NT2/D1 (cell line): ENCODE measurements around the gene TFDP3.

ENCODE experiments used
- DNase-seq: peaks from one replicate; pipeline ENCODE4 v3.0.0-alpha.2; 2011; ENCODE audit warnings: low read depth, low spot score
- H3K27me3 ChIP-seq: 2 replicates; pipeline ENCODE4 v1.6.0; 2011; ENCODE audit warnings: mild to moderate bottlenecking; ENCODE audit not compliant: insufficient read length, insufficient read depth
- H3K36me3 ChIP-seq: 2 replicates; pipeline ENCODE4 v1.6.1; 2011; ENCODE audit warnings: mild to moderate bottlenecking, low read length, mixed read lengths; ENCODE audit not compliant: insufficient read depth, insufficient read length
- H3K4me1 ChIP-seq: 2 replicates; pipeline ENCODE4 v1.5.1; 2011; ENCODE audit not compliant: insufficient read depth, insufficient read length
- H3K4me3 ChIP-seq: 2 replicates; pipeline ENCODE4 v1.5.1; 2011; ENCODE audit warnings: low read depth; ENCODE audit not compliant: insufficient read length
- H3K9ac ChIP-seq: 2 replicates; pipeline ENCODE4 v1.6.0; 2011; ENCODE audit warnings: low read depth; ENCODE audit not compliant: insufficient read length
- H3K9me3 ChIP-seq: 2 replicates; pipeline ENCODE4 v1.5.1; 2011; ENCODE audit warnings: mild to moderate bottlenecking, low read length; ENCODE audit not compliant: insufficient read depth
- SUZ12 ChIP-seq: IDR thresholded peaks from 2 replicates; pipeline ENCODE4 v1.6.1; 2011; ENCODE audit not compliant: insufficient read length, insufficient read depth; ENCODE audit errors: extremely low read depth
- YY1 ChIP-seq: IDR thresholded peaks from 2 replicates; pipeline ENCODE4 v1.6.1; 2011; ENCODE audit not compliant: insufficient read length, insufficient read depth
- ZNF274 ChIP-seq: IDR thresholded peaks from 2 replicates; pipeline ENCODE4 v1.6.1; 2011; ENCODE audit warnings: mild to moderate bottlenecking, low read depth, low read length

The TFDP3 gene

DNA sequence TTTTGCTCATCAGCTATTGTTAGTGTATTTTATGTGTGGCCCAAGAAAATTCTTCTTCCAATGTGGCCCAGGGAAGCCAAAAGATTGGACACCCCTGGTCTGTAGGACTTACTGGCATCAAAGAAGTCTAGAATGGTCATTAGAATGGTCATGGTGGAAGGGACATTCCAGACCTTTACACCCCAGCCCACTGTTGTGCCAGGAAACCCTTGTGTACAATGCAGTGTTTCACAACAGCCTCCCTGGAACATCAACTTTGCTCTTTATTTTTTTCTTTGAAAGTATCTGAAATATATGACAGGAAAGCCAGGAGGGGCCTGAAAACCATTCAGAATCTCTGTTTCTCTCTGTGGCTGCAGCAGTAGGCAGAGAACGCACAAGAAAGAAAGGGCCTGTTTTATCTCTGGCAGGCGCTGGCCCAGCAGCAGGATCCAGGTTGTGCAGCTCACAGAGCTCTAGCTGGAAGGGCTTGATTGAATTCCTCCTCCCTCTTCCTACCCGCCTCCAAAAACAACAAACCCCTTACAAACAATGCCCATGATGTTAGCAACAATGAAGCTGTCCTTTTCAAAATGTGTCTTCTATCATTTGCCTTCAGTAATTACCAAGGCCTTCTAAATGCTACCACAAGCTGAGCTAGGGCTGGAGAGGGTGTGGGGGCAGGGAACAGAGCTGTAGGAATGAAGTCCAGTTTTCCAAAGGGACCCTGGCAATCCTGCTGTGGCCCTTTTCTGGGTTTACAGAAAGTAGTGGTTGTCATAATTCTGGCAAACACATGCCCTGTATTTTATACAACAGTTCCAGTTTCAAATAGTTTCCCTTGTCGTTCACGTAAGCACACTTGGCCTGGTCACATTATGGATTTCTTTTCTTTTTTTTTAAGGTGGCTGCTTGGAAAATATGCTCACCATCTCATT is 32.3 kb upstream of the TFDP3 start:
- Histone ChIP-seq H3K9ac (no peak overlapping the region), H3K36me3 (no peaks in the 10 kb centered on the region), H3K4me3 (no peak overlapping the region), H3K27me3 (no peaks in the 10 kb centered on the region), H3K4me1 (no peaks in the 10 kb centered on the region), H3K9me3 (peaks cover 20% of the 10 kb centered on the region; the same call in 1 of the 2 replicates)
- DNase-seq, result no peak
- no peak for TF ChIP-seq ZNF274
- no peak for TF ChIP-seq SUZ12
- no peak for TF ChIP-seq YY1

DNA sequence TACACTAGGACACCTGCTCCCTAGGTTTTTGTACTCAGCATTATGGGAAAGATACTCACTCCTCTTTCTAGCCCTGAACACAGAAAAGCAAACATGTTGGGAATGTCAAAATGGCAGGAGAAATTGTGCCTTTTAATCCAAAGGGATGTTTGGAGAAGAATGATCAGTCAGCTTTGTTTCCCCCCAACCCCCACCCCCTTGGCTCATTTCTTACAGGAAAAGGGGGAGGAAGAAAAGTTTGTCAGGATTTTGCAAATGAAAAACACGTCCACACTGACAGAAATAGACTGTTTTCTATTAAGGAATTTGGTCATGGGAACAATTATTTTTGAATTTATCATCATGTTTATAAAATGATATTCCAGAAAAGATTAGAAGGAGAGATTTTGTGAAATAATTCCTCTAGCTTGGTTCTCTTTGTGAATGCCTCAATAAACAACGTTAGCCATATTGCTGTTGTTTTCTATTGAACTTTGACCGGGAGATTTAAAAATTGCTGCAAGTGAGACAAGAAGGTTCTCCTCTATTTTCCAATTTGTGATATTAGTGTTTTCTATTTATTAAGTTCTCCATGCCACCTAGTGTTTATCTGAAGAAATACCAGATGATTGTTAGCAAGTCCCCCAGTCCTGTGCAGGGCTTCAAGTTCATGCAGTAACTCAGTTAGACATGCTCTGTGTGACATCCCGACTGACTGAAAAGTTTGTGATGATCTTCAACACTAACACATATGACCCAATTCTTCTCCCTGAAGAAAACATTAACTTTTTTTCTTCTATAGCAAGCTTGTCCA is 31.3 kb upstream of the TFDP3 start:
- no peak for DNase-seq
- no peak overlapping the region for H3K9ac ChIP-seq
- TF ChIP-seq SUZ12, result no peak
- H3K9me3 ChIP-seq, result peaks cover 20% of the 10 kb centered on the region; the same call in 1 of the 2 replicates
- no peaks in the 10 kb centered on the region for H3K36me3 ChIP-seq
- H3K27me3 ChIP-seq, result no peaks in the 10 kb centered on the region
- H3K4me1 ChIP-seq, result no peaks in the 10 kb centered on the region
- no peak overlapping the region for H3K4me3 ChIP-seq

DNA sequence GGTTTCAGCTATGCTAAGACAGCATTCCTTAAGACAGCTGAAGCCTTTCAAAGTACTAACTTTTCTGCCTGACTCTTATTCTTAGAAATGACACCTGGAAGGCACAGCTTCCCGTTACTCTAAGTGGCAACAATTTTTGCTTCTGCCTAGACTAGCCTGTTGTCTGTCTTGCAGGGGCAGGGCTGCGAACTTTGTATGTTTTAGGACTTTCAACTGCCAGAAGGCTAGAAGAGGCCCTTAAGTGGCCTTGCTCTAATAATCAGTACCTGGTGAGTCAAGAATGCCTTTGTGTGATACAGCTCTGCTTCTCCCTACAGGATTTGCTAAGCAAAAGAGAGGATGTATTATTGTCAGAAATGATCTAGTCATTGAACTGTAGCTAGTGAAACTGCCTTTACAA is 30.0 kb upstream of the TFDP3 start:
- no peaks in the 10 kb centered on the region for H3K27me3 ChIP-seq
- peaks cover 20% of the 10 kb centered on the region; the same call in 1 of the 2 replicates for H3K9me3 ChIP-seq
- no peak overlapping the region for H3K4me3 ChIP-seq
- TF ChIP-seq ZNF274, result no peak
- TF ChIP-seq SUZ12, result no peak
- no peak for TF ChIP-seq YY1
- DNase-seq, result no peak
- no peaks in the 10 kb centered on the region for H3K36me3 ChIP-seq
- H3K4me1 ChIP-seq, result no peaks in the 10 kb centered on the region
- no peak overlapping the region for H3K9ac ChIP-seq

DNA sequence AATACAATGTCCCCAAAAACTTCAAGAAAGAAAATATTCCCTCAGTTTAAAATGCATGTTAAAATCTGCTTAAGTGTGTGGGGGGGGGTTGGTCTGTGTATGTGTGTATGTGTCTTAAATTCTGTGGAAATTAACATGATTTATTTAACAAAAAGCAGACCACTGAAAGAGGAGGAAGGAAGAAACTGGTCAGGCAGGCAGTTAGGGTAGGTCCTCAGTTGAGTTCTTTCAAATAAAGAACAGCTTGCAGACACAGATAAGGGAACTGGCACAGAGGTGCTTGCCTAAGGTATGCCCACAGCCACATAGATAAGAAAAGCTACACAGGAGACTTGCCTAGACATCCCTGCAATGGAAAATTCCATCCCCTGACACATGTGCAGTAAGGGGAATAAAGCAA is 28.8 kb upstream of the TFDP3 start:
- DNase-seq, result no peak
- Histone ChIP-seq H3K4me3 (no peak overlapping the region), H3K9me3 (peaks cover 20% of the 10 kb centered on the region; the same call in 1 of the 2 replicates), H3K4me1 (no peaks in the 10 kb centered on the region), H3K27me3 (no peaks in the 10 kb centered on the region), H3K36me3 (no peaks in the 10 kb centered on the region), H3K9ac (no peak overlapping the region)
- TF ChIP-seq YY1 (no peak), ZNF274 (no peak), SUZ12 (no peak)

DNA sequence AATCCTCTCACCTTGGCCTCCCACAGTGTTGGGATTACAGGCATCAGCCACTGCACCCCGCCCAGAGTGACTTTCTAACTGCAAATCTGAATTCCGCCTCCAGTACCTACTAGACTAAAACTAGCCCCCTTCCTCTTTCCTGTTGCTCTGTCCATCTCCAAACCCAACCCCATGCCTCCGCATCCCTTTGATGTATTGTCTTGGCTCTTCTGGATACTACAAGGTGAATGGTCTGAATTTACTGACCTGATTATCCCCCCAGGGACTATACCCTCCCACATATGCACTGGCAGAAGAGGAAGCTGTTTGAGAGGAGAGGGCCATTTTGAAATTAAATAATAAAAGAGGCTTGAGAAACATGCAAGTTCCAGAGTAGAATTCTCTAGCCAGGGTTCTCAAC is 17.7 kb upstream of the TFDP3 start:
- no peak overlapping the region for H3K4me3 ChIP-seq
- no peaks in the 10 kb centered on the region; the same call in 1 of the 2 replicates for H3K9me3 ChIP-seq
- TF ChIP-seq YY1, result no peak
- no peak for TF ChIP-seq SUZ12
- no peak for TF ChIP-seq ZNF274
- peak; percentile 18 for DNase-seq
- no peaks in the 10 kb centered on the region for H3K36me3 ChIP-seq
- no peak overlapping the region for H3K9ac ChIP-seq
- no peaks in the 10 kb centered on the region for H3K27me3 ChIP-seq
- no peaks in the 10 kb centered on the region for H3K4me1 ChIP-seq

DNA sequence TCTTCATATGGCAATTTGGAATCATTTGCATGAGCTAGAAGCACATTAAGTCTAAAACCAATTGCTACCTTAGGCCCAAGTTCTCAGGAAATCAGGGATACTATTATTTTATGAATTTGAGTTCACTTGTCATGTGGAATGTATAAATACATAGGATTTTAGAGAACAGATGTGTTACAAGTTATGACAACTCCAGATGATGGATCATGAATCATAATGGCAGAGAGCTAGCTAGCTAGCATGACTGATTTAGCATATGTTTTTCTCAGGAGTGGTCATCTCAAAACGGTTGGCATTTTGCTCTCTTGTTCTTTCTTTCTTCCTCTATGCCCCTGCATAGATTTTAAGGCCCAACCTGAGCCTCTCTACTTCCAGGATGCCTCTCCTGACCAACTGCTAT is 14.2 kb upstream of the TFDP3 start:
- TF ChIP-seq YY1 (no peak), ZNF274 (no peak), SUZ12 (no peak)
- Histone ChIP-seq H3K9me3 (no peaks in the 10 kb centered on the region; the same call in 1 of the 2 replicates), H3K27me3 (no peaks in the 10 kb centered on the region), H3K4me1 (no peaks in the 10 kb centered on the region), H3K36me3 (no peaks in the 10 kb centered on the region), H3K9ac (no peak overlapping the region), H3K4me3 (no peak overlapping the region)
- no peak for DNase-seq

DNA sequence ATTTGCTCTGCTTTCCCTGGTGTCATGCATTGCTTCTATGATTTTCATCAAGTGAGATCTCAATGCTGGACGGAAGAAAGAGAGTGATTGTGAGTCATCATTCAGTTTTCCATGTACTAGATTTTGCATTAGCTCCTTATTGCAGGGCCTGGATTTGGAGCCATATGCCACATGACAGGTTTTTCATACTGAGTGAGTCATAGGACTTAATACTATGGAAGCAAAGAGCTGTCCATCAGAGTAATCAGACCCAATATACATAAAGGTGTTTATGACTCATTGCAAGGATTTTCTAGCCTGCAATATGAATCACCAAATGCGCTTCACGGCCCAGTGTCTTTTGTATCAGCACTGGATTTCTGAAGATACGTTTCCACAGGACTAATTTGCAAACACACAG is 11.2 kb upstream of the TFDP3 start:
- no peaks in the 10 kb centered on the region for H3K27me3 ChIP-seq
- no peak overlapping the region for H3K9ac ChIP-seq
- no peak for TF ChIP-seq ZNF274
- no peak for TF ChIP-seq YY1
- TF ChIP-seq SUZ12, result no peak
- H3K36me3 ChIP-seq, result no peaks in the 10 kb centered on the region
- H3K4me3 ChIP-seq, result no peak overlapping the region
- H3K9me3 ChIP-seq, result no peaks in the 10 kb centered on the region
- H3K4me1 ChIP-seq, result no peaks in the 10 kb centered on the region
- DNase-seq, result no peak
